ENCODE measurements around the gene TMEM218. TPM values are rescaled to one million over a fixed set of nuclear protein-coding genes. Genes with fewer than 3 reads are reported as not detected.

TMEM218 gene
- total and polyA plus RNA-seq, 12 donors, result 19.3 to 42.3 (median 25.8) TPM

- H3K27me3 ChIP-seq, result no peaks in the 10 kb centered on the region
- H3K36me3 ChIP-seq (replicated peaks in 1 of 2), result no peaks in the 10 kb centered on the region
- no peaks in the 10 kb centered on the region for H3K9me3 ChIP-seq (replicated peaks in 1 of 3)
- no peak for TF ChIP-seq POLR2A (IDR thresholded peaks at IDR 0.05)
- TF ChIP-seq CTCF (IDR thresholded peaks at IDR 0.05), result no peak
- peaks cover 0 to 10% of the 10 kb centered on the region in 2 donors for H3K4me1 ChIP-seq (replicated peaks in 1 of 2)
- no peak overlapping the region for H3K27ac ChIP-seq
- no peak overlapping the region for H3K4me3 ChIP-seq
- DNase-seq, result no peak
- 62 to 86% (median 70%) methylated on average over 3 of the region's 3 CpGs for WGBS, 4 donors
- intact Hi-C loops (cut with DNase I), result loop anchor here (5.0 to 10.0 kb wide), 2 partner anchors 177 to 185 kb away; partner anchors contain the start of gene CCDC15 (in 1 of the 2)
Measured at GRCh38 chr11:125139778-125140177, 28.4 kb upstream of the TMEM218 start.

- DNase-seq, result no peak
- TF ChIP-seq POLR2A (IDR thresholded peaks at IDR 0.05) (no peak), CTCF (IDR thresholded peaks at IDR 0.05) (no peak)
- Histone ChIP-seq H3K36me3 (replicated peaks in 1 of 2) (no peaks in the 10 kb centered on the region), H3K27me3 (no peaks in the 10 kb centered on the region), H3K4me3 (no peak overlapping the region), H3K4me1 (replicated peaks in 1 of 2) (peaks cover 0 to 10% of the 10 kb centered on the region in 2 donors), H3K9me3 (replicated peaks in 1 of 3) (no peaks in the 10 kb centered on the region), H3K27ac (no peak overlapping the region)
- WGBS, 4 donors, result 72 to 96% (median 87%) methylated on average over 8 of the region's 8 CpGs
- intact Hi-C loops (cut with DNase I), result no loop called here
Measured at GRCh38 chr11:125138966-125139365, 27.5 kb upstream of the TMEM218 start.

- Histone ChIP-seq H3K27me3 (no peaks in the 10 kb centered on the region), H3K27ac (no peak overlapping the region), H3K4me3 (no peak overlapping the region), H3K9me3 (replicated peaks in 1 of 3) (no peaks in the 10 kb centered on the region), H3K36me3 (replicated peaks in 1 of 2) (no peaks in the 10 kb centered on the region), H3K4me1 (replicated peaks in 1 of 2) (peaks cover 0 to 2% of the 10 kb centered on the region in 2 donors)
- intact Hi-C loops (cut with DNase I), result no loop called here
- TF ChIP-seq POLR2A (IDR thresholded peaks at IDR 0.05) (no peak), CTCF (IDR thresholded peaks at IDR 0.05) (no peak)
- peak in 1 of 7 donors; percentile 24 for DNase-seq
Measured at GRCh38 chr11:125136001-125136400, 24.6 kb upstream of the TMEM218 start.

- 80 to 89% (median 85%) methylated on average over 7 of the region's 7 CpGs for WGBS, 4 donors
- H3K4me3 ChIP-seq, result no peak overlapping the region
- no peaks in the 10 kb centered on the region for H3K36me3 ChIP-seq (replicated peaks in 1 of 2)
- no peaks in the 10 kb centered on the region for H3K4me1 ChIP-seq (replicated peaks in 1 of 2)
- TF ChIP-seq CTCF (IDR thresholded peaks at IDR 0.05) (no peak), POLR2A (IDR thresholded peaks at IDR 0.05) (no peak)
- intact Hi-C loops (cut with DNase I), result no loop called here
- no peak overlapping the region for H3K27ac ChIP-seq
- no peak for DNase-seq
- no peaks in the 10 kb centered on the region for H3K27me3 ChIP-seq
- H3K9me3 ChIP-seq (replicated peaks in 1 of 3), result no peaks in the 10 kb centered on the region
Measured at GRCh38 chr11:125132596-125132995, 21.2 kb upstream of the TMEM218 start.

Data from adrenal gland (tissue), 12 donors.